DND-41 (cell line): ENCODE results near the gene DAZAP1.

Experiments
- CTCF ChIP-seq: IDR thresholded peaks from 2 replicates; pipeline ENCODE4 v1.5.1; 2012; ENCODE audit warnings: borderline replicate concordance, low read length, moderate library complexity, mild to moderate bottlenecking; ENCODE audit not compliant: poor library complexity, severe bottlenecking; ENCODE audit errors: extremely low read depth
- EZH2 ChIP-seq: IDR thresholded peaks from 3 replicates; pipeline ENCODE4 v1.6.1; 2012; ENCODE audit warnings: borderline replicate concordance, low read depth, mild to moderate bottlenecking, moderate library complexity, low read length, inconsistent platforms; ENCODE audit not compliant: severe bottlenecking

GRCh38 chr19:1470055-1470304 lies 62.6 kb downstream of the DAZAP1 start:
- TF ChIP-seq CTCF (no peak), EZH2 (no peak)
